HG03342 (cell line): ENCODE results near the gene DCC.

Experiments used
- ATAC-seq: cut with Tn5 transposase; IDR thresholded peaks from one replicate; pipeline ENCODE4 v1.9.1; 2021; ENCODE audit warnings: mild to moderate bottlenecking, moderate library complexity; ENCODE audit not compliant: unreplicated experiment

Gene DCC

DNA sequence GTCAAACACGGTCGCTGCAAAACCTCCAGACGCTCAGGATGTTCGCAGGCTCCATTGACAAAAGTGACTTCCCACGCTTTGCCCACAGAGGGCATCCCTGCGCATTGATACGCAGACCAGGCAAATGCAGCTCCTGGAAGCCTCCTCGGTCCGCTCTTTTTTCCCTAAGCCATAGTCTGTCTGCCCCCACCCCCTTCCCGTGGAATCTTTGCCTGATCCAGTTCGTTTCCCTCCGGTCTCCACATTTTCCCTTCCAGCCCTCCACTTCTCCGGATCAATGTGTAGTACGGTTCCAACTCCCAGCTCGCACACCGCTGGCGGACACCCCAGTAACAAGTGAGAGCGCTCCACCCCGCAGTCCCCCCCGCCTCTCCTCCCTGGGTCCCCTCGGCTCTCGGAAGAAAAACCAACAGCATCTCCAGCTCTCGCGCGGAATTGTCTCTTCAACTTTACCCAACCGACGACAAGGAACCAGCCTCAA lies at the start of gene DCC:
TSS of gene DCC (plus strand) at position 307 of the 481 bp plus-strand sequence. CDS start 591 bp downstream, outside the sequence.
- ATAC-seq, result peak; percentile 58

GRCh38 chr18:52310651-52311050 lies 29.3 kb upstream of the DCC start:
- ATAC-seq, result no peak

DNA sequence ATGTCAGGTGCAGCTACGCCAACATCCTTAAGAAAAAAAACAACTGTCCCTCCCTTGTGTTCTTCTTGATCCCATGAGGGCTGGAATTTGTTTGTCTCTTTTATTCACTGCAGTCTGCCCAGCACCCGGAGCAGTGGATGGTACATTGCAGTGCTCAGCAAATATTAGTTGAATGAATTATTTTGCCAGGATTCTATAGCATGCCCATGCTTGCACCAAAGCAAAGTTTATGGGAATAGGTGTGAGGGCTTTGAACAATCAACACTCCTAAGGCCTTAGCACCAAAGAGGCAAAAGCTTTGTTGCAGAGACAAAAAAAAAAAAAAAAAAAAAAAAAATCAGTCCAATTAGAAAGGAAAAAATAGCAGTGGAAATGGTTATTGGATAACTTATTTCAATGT lies 28.7 kb upstream of the DCC start:
- no peak for ATAC-seq

DNA sequence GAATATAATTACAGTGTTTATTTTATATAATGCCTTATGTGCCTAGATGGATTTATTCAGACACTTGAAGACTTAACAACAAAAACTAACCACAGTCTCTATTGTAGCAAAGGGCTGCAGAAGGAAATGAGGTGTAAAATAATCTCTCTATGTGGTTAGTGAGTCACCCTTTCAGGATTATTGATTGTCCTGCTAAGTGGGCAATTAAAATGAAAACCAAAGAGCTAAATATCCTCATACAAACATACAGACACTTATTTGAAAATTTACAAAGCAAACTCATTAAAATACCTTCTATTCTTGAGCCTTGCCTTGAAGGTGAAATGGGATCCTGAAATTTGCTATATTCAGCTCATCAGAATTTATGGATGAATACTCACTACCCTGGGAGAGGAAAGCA lies 27.7 kb upstream of the DCC start:
- ATAC-seq, result no peak

DNA sequence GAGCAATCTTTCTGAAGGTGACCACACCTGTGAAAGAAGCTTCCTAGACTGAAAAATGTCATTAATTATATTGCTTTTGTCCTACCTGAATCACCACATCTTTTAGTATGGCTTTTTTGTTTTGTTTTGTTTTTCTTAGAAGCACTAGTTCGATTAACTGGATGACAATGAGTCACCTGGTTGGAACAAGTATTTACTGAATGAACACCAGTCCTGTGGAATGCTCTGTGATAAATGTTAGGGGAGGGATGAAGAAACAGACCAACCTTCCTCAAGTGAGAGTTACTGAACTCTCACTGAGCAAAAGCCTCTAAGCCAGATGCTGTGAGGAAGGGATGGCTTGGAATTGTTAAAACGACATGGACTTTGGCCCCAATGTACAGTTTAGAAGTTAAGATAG lies 26.8 kb upstream of the DCC start:
- no peak for ATAC-seq

- ATAC-seq, result no peak
Measured at GRCh38 chr18:52319424-52319983, 20.5 kb upstream of the DCC start.

DNA sequence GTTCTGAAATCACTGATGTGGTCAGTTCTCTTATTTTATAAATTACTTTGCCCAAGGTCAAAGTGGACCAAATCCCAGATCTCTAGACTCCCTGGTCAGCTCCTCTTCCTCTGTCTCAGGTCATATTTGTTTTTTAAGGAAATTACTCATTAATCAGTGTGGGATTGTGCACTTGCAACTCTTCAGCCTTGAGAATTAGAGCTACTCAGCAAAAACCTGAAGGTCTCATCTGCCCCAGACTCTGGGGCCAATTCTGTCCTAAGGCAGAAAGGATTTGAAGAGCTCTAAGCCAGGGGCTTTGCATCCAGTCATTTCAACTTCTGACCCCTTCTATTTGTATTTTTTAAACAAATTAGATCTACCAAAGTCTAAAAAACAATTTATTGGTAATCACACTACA lies 17.7 kb upstream of the DCC start:
- no peak for ATAC-seq

DNA sequence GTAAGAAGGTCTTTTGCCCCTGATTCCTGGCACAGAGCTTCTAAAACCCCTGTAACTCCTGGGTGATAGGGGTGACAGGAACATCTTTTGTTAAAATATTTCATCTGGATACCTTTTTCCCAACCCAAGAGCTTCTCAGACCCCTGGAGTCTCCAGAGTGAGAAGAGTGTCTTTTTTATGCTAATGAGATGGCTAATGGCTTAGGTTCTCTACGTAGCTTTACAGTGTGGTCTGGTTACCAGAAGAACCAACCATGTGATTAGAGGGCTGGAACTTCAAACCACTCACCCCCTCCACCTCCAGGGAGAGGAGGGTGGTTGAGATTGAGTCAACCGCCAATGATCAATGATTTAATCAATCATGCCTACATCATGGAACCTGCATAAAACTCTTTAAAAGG lies 16.2 kb upstream of the DCC start:
- ATAC-seq, result no peak

GRCh38 chr18:52325997-52326396 lies 14.0 kb upstream of the DCC start:
- no peak for ATAC-seq

DNA sequence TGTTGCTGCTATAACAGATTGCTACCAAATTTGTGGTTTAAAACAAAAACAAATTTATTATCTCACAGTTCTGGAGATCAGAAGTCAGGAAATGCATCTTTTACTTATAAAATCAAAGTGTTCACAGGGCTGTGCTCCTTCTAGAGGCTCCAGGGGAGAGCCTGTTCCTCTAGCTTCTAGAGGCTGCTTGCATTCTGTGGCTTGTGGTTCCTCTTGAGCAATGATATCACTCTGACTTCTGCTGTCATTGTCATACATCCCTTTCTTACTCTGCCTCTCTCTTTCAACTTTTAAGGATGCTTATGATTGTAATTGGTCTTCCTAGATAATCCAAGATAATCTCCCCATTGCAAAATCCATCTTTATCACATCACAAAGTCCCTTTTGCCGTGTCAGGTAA lies 6.1 kb upstream of the DCC start:
- ATAC-seq, result no peak

DNA sequence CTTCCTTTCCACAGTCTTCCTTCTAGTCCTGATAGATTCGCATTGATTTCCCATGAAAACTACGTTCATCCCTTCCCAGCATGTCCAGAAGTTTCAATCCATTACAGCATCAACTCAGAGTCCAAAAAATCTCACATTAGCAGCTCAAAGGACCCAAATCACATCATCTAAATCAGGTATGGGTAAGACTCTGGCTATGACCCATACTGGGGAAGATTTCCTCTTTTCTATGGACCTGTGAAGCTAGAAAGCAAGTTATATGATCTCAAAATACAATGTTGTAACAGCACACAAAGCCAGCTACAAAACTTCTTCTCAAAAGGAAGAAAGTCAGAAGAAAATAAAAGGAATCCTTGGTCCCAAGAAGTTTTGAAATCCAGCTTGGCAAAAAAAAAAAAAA lies 5.7 kb upstream of the DCC start:
- ATAC-seq, result no peak

DNA sequence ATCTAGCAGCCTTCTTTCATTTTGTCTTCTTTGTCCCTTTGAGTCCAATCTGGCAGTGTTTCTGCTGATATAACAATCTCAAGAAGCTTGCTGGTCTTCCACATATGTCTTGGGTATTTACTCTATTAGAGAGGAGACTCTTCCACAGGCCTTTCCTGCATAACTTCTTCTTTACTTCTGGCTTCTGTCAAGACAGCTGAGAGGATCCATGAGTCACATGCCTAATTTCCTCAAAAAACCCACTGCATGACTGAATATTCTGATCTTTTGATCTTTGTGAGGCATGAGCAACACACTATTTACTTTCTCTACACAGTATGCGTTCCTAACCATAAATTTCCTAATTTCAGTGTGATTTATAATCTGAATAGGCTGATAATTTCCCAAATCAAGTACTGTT lies 5.1 kb upstream of the DCC start:
- ATAC-seq, result no peak

GRCh38 chr18:52337276-52337675 lies 2.7 kb upstream of the DCC start:
- no peak for ATAC-seq

- ATAC-seq, result no peak
Measured at GRCh38 chr18:52340406-52341102, 557 bp downstream of the DCC start.

GRCh38 chr18:52341103-52341432 lies 1.1 kb downstream of the DCC start:
- no peak for ATAC-seq

DNA sequence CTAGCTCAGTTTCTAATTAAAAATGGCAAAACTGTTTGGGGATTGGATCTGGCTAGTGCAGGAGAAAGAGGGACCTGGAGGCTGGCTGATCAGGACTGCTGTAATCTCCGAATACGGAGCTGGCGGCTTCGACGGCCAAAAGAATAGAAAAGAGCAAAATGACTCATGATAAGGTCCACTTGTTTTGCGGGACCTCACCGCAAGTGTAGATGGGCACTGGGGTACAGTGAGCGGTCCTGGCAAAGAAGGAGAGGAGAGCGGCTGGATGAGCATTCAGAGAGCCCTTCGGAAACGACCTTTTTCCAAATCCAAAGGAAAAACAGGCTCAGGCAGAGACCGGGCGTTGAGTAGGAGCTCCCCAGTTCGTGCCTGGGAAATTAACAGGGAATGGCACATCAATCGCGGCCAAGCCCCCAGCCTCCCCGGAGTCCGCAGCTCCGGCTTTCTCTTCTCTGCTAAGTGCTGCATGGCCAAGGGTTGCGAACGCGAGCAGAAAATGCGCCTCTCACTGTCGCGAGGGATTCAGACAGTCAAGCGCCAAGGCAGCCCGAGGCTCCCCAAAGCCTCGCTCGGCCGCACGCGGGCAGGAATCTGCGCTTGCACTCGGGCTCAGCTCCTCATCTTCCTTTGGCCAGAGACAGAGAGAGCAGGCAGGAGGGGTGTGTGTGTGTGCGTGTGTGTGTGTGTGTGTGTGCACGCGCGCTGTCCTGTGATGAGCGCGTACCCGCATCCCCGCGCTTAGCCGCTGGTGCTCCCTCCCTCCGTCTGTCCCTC lies 1.8 kb downstream of the DCC start:
- no peak for ATAC-seq

GRCh38 chr18:52342456-52342855 lies 2.5 kb downstream of the DCC start:
- ATAC-seq, result no peak

DNA sequence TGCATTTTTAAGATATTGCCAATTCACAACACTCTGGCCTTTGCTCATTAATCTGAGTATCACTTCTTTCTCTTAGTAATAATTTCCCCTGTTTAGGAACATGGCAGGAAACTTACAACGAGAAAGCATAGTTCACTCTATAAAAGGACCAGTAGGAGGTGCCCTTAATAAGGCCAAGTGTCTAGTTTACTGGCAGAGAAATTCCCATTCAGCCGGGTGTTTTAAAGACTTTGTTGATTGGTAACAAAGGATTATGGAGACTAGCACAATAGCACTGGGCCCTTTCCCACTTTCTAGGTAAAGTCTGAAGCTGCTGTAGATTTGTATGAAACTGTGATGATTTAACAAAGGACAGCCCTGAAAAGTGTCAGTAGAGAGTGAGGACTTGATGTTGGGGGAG lies 3.1 kb downstream of the DCC start:
- peak; percentile 39 for ATAC-seq

DNA sequence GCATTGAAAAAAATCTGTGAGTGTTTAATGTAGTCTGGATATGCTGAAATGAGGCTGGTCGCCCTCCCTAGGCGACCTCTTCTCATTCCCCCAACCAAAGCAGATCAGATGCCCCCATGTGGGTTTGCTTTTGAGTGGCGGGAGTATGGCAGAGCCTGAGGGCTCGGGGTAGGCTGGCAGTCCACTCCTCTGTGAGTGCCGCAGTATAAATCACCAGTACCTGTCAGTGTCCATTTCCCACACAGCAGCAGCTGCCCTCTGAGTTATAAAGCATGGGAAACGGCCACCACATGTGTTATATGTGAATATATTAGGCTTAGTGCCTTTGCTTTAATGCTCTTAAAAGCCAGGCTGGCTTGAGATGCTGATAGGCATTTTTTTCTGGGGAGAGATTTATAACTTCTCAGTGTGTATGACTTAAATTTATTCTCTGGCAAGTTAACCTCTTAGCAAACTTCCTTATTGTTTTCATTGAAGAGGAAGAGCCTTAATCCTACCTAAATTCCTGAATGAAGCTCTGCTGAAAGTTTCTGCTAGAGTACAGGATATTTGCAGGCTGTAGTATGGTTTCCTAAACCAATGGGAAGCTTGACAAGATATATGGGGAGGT lies 3.8 kb downstream of the DCC start:
- no peak for ATAC-seq

- ATAC-seq, result no peak
Measured at GRCh38 chr18:52344881-52345280, 4.9 kb downstream of the DCC start.

- ATAC-seq, result no peak
Measured at GRCh38 chr18:52345428-52345827, 5.4 kb downstream of the DCC start.

- ATAC-seq, result no peak
Measured at GRCh38 chr18:52348209-52348608, 8.2 kb downstream of the DCC start.
